GM18526 (cell line): ENCODE measurements around the gene KRT73.

Experiments used
- POLR2A ChIP-seq: IDR thresholded peaks from 3 replicates; pipeline ENCODE4 v1.6.1; 2011; ENCODE audit not compliant: insufficient read length; ENCODE audit errors: extremely low read depth

Gene KRT73

GRCh38 chr12:52618216-52618615, at the start of gene KRT73:
TSS of gene KRT73 (minus strand) at chr12:52618559. CDS start at chr12:52618524, 35 bp downstream.
- no peak for TF ChIP-seq POLR2A

- TF ChIP-seq POLR2A = no peak
These were observed 49.6 kb upstream of the KRT73 start for GRCh38 chr12:52667931-52668330.

DNA sequence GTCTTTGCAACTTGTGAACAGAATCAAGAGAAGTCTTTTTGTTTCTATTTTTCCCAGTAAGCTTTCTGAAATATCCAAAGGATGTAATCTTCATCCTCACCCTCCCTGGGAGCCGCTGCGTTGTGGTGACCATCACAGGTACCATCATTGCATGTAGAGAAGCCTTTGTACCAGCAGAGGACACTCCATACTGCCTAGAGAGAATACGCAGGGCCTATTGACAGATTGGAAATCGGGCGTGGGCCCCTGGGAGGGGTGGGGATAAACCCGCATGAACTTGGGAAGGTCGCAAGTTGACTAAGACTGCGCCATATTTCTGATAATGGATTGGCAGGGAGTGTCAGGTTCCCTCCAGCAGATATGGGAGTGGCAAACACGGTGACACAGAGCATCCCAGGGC, 49.1 kb upstream of the KRT73 start:
- no peak for TF ChIP-seq POLR2A

- no peak for TF ChIP-seq POLR2A
These were observed 48.1 kb upstream of the KRT73 start for GRCh38 chr12:52666471-52666870.

GRCh38 chr12:52663420-52663819, 45.1 kb upstream of the KRT73 start:
- TF ChIP-seq POLR2A = no peak

DNA sequence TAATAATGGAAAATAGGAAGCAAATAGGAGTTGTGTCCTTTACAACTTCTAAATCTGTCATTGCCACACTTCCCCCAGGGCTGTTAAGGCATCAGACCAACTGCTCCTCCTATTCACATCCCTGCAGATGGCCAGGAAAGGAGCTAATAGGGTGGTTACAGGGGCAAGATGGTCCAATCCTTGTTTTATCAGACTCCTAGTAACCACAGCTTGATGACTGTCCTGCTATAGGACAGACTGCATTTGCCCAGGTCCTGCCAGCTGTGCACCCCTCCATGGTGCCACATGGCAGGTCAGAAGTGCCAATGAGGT, 44.5 kb upstream of the KRT73 start:
- TF ChIP-seq POLR2A = no peak

DNA sequence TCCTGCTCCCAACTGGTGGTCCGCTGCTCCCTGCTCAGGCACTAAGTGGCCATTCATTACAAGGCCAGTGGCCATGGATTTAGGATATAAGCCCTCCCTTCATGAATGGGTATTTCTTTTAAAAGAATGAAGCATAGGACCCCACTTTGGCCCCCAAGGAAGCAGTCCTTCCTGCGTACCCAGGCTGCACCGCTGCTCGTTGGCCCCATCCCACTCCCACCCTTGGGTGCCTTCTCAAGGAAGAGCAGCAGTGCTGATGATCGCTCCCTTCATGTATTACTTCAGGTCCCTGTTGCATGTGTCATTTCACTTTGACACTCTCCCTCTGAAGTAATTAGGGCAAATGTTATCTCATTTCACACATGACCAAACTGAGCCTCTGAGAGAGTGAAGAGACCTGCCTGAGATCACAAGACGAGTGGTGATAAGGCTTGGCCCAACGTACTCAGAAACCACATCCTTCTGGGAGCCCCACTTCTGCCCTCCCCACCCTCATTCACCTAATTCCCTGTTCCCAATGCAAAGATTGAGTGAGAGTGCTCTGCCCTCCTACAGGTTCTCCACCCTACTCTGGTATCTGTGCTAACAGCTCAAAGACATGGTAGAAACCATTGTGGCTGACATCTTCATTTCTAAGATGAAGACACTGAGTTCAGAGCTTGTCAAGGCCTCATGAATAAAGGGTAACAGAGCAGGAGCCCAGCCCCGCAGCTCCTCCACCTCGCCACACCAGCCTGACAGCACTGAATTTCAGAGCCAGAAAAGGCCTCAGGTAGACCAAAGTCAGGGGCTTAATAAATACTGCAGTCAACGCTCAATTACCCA, 43.9 kb upstream of the KRT73 start:
- TF ChIP-seq POLR2A = no peak

DNA sequence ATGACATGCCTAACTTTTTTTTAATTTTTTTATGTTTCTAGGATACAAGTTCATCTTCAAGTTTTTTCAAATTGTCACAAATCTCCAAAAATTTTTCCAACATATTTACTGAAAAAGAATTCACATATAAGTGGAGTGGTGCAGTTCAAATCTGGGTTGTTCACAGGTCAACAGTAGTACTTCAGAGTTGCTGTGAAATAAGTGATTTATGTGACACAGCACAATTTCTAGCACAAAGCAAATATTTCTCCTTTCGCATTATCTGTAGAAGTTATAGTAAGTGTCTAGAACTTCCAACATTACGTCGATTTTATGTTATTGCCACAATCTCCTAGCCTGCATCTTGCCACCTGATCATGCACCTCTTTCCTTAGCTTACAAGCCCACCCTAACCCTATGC, 43.3 kb upstream of the KRT73 start:
- TF ChIP-seq POLR2A = no peak

- TF ChIP-seq POLR2A = no peak
These were observed 42.7 kb upstream of the KRT73 start for GRCh38 chr12:52660934-52661499.

DNA sequence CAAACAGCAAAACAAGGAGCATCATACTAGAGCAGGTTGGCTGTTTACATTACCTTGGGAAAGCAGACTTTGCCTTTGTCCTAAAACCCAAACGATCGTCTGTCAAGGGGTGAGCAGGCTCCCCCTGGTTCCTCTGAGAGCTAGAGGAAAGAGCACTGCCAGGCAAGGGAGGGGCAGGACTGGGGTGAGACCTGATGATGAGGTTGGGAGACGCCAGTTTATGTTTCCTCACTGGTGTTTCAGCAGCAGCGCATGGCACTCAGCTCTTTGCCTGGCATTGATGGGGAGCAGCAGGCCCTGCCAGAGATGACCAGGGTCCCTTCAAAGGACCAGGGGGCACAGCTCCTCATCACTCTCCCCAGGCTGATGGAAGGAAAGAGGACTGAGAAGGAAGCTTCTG, 41.6 kb upstream of the KRT73 start:
- no peak for TF ChIP-seq POLR2A

- no peak for TF ChIP-seq POLR2A
These were observed 41.0 kb upstream of the KRT73 start for GRCh38 chr12:52659395-52659794.

DNA sequence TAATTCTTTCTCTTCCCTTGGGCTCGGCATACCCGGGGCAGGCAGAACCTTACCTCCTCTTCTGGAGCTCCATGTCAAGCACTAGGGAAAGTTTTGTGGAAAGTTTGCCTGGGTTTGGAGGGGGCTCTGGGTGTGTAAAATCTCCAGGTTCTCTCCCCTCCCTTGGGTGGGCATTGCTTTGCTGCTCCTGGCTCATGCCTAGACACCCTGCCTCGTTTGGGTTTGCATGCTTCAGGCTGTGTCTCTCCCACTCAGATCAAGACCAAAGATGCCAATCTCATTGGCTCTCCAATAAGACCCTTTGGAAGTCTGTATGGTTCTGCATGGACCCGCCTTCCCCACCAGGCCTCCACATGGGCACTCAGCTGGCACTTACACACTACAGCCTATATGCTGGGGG, 39.8 kb upstream of the KRT73 start:
- no peak for TF ChIP-seq POLR2A

GRCh38 chr12:52657250-52657902, 39.0 kb upstream of the KRT73 start:
- TF ChIP-seq POLR2A = no peak

GRCh38 chr12:52656616-52657015, 38.3 kb upstream of the KRT73 start:
- no peak for TF ChIP-seq POLR2A

- TF ChIP-seq POLR2A = no peak
These were observed 37.4 kb upstream of the KRT73 start for GRCh38 chr12:52655720-52656124.

DNA sequence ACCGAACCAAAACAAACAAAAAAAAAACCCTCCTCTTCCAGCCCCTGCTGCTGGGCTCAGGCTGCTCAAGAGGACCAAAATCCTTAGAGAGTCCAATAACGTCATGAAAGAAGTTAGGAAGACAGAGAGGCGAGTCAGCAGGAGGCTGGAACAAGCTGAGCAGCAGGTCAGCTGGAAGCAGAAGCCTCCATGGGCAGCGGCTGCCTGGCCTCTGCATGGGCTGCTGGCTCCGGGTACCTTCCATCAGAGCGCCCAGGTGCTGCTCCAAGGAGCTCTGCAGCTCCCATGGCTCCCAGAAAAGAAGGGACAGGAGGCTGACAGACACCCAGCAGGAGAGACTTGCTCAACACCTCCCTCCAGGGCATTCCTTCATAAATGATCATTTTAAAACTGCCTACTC, 36.9 kb upstream of the KRT73 start:
- TF ChIP-seq POLR2A = no peak
